ENCODE data around the gene IPO5.
A peak's percentile ranks its signal among the peaks of the same experiment; 100 is the strongest.

Gene IPO5

DNA sequence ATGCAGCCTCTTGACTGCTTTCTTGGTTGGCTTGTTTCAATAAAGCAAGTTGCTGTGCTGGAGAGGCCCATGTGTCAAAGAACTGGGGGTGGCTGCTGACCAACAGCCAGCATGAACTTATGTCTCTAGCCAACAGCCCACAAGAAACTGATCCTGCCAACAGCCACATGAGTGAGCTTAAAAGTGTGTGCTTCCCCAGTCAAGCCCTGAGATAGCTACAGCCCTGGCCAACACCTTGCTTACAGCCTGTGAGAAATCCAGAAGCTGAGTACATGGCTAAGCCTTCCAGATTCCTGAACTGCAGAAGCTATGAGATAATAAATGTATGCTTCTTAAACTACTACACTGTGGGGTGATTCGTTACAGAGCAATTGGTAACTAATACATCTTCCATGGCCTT is 38.9 kb upstream of the IPO5 start:
- no peak overlapping the region for H3K4me3 ChIP-seq (ENCODE audit: low read depth, low read length)
- peak; percentile 41 for DNase-seq (ENCODE audit: low read depth)
- TF ChIP-seq, protein P1, sequence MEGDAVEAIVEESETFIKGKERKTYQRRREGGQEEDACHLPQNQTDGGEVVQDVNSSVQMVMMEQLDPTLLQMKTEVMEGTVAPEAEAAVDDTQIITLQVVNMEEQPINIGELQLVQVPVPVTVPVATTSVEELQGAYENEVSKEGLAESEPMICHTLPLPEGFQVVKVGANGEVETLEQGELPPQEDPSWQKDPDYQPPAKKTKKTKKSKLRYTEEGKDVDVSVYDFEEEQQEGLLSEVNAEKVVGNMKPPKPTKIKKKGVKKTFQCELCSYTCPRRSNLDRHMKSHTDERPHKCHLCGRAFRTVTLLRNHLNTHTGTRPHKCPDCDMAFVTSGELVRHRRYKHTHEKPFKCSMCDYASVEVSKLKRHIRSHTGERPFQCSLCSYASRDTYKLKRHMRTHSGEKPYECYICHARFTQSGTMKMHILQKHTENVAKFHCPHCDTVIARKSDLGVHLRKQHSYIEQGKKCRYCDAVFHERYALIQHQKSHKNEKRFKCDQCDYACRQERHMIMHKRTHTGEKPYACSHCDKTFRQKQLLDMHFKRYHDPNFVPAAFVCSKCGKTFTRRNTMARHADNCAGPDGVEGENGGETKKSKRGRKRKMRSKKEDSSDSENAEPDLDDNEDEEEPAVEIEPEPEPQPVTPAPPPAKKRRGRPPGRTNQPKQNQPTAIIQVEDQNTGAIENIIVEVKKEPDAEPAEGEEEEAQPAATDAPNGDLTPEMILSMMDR (conservative IDR thresholded peaks at IDR 0.05; ENCODE audit: low read depth, low read length), result no peak

DNA sequence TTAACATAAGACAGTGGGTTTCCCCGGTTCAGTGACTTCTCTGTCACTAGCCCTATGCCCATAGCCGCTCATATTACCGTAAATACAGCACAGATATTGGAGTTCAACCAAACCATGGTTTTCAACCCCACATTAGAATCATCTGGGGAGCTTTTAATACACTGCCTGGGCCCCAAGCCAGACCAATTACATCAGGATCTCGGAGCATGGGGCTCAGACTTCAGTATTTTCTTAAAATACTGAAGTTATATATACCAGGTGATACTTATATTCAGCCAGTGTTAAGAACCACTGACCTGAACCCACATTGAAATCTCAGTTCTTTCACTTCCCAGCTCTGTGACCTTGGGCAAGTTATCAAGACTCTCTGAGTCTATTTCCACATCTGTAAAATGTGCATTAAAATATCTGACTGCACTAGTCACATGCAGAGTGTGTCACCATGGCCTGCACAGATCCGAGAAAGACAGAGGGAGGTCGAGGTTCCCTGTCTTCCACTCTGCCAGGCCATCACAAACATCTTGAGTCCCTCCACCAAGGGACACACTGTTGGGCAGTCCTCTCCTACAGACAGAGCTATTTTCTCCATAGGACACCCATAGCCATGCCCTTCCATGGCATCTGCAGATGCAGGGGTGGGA is 32.2 kb upstream of the IPO5 start:
- TF ChIP-seq, protein P1 (conservative IDR thresholded peaks at IDR 0.05; ENCODE audit: low read depth, low read length), result no peak
- H3K4me3 ChIP-seq (ENCODE audit: low read depth, low read length), result no peak overlapping the region
- no peak for DNase-seq (ENCODE audit: low read depth)

DNA sequence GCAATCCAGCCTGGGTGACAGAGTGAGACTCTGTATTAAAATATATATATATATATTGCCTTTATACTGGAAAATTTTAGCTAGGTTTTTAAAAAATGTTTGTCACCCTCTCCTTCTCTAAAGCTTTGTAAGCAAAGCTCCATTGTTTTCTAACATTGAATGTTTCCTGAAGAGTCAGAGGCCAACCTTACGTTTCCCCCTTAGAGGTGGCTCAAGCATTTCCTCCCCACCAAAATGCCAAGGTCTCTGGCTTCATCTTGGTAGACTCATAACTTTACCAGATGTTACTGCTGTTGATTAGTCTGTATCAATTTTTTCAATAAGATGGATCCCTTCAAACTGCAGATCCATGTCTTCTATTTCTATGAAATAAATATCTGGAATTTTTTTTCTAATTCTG is 25.2 kb upstream of the IPO5 start:
- TF ChIP-seq, protein P1 (conservative IDR thresholded peaks at IDR 0.05; ENCODE audit: low read depth, low read length), result no peak
- H3K4me3 ChIP-seq (ENCODE audit: low read depth, low read length), result no peak overlapping the region
- no peak for DNase-seq (ENCODE audit: low read depth)

DNA sequence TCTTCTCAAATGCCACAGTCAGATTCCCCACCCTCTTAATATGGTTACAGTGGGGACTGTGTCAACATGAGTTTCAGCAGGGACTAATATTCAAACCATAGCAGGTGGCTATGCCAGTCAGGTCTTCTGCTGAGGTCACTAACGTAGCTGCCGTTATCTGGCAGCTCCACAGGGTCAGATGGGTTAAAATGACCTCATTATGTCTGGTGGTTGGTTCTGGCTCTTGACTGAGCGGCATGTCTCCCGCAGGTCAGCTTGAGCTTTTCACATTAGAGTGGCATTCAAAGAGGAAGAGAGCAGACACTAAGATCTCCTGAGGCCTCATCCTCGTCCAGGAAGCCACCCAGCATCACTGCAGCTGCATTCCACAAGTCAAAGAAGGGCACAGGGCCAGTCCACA is 21.4 kb upstream of the IPO5 start:
- TF ChIP-seq, protein P1 (conservative IDR thresholded peaks at IDR 0.05; ENCODE audit: low read depth, low read length), result no peak
- no peak overlapping the region for H3K4me3 ChIP-seq (ENCODE audit: low read depth, low read length)
- DNase-seq (ENCODE audit: low read depth), result no peak

DNA sequence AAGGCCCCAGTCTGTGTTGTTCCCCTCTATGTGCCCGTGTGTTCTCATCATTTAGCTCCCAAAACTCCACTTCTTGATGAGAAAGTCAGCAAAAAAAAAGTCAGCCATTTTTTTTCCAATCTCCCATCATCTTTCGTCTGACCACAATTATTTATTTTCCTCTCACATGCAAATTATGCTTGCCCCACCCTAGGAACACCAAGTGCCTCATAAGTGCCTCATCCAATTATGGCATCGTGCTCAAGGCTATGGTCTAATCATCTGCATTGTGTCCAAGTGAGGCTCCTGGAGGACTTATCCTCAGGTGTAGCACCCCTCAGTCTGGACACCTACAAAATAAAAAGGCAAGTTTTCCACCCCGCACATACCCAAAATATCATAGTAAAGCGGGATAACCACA is 20.8 kb upstream of the IPO5 start:
- TF ChIP-seq, protein P1 (conservative IDR thresholded peaks at IDR 0.05; ENCODE audit: low read depth, low read length), result no peak
- DNase-seq (ENCODE audit: low read depth), result no peak
- no peak overlapping the region for H3K4me3 ChIP-seq (ENCODE audit: low read depth, low read length)

DNA sequence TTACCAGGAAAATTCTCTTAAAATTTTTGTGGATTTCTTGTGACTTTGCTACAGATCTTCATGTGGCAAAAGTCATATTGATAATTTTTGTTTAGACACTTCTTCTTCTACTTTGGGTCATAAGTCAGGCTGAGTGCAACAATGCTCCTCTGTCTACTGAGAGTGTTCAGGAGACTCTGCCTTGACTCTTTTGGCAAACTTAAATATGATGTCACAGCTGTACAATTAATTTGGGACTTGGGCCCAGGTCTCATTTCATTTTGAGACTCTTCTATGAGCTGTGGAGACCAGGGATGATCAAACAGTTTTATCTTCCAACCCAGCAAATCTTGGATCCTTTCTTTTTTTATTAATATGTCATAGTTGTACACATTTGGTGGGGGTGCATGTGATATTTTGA is 19.7 kb upstream of the IPO5 start:
- no peak overlapping the region for H3K4me3 ChIP-seq (ENCODE audit: low read depth, low read length)
- TF ChIP-seq, protein P1 (conservative IDR thresholded peaks at IDR 0.05; ENCODE audit: low read depth, low read length), result no peak
- no peak for DNase-seq (ENCODE audit: low read depth)

DNA sequence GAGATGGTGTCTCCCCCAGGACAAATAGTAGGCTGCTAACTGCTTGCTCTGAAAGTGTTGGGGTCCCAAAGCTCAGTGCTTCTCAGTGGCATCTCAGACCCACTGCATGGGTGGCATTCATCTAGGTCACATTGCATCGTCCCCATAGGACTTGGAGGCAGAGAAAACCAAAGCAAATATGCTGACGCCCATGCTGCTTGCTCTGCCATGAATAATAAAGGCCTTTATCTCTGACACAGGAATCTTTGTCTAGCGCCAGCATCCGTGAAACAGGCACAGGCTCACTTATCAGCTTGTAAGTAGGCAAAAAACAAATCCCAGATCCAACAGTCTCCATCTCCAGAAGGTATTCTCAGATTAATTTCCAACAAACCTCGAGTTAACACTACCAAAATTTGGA is 18.9 kb upstream of the IPO5 start:
- TF ChIP-seq, protein P1 (conservative IDR thresholded peaks at IDR 0.05; ENCODE audit: low read depth, low read length), result no peak
- H3K4me3 ChIP-seq (ENCODE audit: low read depth, low read length), result no peak overlapping the region
- DNase-seq (ENCODE audit: low read depth), result no peak
